Stimulated activated CD4-positive, alpha-beta T cell treated with anti-CD3 and anti-CD28 coated beads, Interleukin-4, amount 100 ng/mL, for 48 hours (primary cell): ENCODE data around the gene PRCC.

Experiments used
- DNase-seq, 2 donors: peaks; one replicate each; pipeline ENCODE4 v3.0.0-alpha.2; 2020; ENCODE audit warnings: low read depth in 2 of 2

PRCC gene, protein sequence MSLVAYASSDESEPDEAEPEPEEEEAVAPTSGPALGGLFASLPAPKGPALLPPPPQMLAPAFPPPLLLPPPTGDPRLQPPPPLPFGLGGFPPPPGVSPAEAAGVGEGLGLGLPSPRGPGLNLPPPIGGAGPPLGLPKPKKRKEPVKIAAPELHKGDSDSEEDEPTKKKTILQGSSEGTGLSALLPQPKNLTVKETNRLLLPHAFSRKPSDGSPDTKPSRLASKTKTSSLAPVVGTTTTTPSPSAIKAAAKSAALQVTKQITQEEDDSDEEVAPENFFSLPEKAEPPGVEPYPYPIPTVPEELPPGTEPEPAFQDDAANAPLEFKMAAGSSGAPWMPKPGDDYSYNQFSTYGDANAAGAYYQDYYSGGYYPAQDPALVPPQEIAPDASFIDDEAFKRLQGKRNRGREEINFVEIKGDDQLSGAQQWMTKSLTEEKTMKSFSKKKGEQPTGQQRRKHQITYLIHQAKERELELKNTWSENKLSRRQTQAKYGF

DNA sequence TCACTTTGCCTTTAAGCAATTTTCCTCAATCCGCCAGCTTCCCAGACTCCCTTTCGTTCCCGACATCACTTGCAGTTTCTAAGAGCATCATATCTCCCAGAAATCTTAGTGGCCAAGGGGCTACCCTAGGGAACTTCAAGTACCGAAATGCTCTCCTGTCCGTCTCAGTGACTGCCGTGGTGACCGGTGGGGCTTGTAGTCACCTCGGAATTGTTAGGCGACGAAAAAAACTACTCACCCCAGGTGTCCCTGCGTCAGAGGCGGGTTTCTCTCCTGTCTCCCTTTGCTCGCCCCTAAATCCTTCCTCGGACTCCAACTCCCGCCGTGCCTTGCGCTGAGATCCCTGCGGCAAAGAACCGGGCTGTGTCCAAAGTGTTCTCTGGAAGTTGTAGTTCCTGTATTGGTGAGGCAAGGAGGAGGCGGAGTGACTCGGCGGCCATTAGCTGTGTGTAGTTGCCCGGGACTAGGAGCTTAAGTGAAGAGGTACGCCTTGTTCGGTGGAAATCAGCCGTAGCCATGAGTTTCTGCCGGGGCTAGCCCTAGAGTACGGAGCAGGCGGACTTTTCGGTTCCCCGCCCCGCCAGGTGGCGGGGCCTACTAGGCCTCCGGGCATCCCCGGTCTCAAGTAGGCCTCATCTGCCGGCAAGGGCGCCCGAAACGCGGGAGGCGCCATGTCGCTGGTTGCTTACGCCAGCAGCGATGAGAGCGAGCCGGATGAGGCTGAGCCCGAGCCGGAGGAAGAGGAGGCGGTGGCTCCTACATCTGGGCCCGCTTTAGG, at the start of gene PRCC:
Gene PRCC, plus strand, starts transcription at position 435 of the 778 bp plus-strand sequence. Its CDS starts 237 bp downstream, at position 672.
- DNase-seq = peak; percentile 89 to 95

DNA sequence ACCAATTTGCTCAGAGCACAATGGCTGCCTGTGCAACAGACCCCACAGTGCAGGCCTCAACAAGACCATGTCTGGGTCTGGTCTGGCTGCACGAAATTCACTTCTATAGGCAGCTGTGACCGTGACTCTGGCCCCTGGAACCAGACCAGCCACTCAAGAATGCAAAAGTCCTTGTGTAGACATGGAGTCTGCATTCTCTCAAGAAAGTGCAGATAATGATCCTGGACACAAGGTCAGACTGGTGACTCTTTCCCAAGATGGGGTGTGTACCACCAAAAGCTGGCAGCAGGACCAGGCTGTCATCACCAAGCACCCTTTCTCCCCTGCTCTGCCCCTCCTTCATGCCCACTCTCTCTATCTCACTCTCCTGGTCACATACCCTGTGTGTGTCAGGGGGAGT, 46.2 kb upstream of the PRCC start:
- DNase-seq = no peak

DNA sequence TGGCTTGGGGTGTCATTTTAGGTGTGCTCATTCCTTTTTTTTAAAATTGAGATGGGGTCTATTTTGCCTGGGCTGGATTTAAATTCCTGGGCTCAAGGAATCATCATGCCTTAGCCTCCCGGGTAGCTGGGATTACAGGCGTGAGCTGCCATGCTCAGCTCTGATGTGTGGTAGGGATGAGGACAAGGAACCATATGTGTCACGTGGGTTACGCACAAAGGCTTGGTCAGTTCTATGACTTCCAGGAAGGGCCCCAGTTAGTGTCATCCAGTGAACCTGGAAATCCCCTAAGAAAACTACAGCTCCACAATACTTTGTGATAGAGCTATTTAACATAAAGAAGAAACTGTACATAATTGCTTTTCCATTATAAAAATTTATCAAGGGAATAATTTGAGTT, 45.8 kb upstream of the PRCC start:
- no peak for DNase-seq

DNA sequence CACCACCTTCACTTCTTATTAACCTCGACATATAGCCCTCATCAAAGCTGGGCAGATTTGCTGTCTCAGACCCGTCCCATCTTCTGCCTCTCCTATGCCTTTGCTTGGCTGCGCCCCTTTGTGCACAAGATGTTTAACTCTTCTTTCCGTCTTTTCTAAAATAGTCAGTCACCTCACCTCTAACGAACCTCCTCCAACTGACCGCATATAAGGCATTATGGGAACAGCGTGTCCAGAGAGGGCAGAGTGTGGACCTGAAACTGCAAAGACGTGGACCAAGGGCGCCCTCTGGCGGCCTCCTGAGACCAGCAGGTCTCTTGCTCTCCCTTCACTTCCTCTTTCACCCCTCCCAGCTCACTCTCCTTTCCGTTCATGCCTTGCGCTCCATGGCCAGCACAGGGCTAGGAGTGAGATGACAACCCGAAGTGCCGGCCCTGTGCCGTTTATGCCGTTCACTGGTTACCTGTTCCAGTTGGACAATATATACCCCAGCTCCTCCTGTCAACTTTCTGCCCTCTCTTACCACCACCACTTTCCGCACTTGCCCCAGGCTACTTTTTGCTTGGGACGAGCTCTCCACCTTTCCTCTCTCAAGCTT, 41.6 kb upstream of the PRCC start:
- DNase-seq = peak; percentile 74 to 77

DNA sequence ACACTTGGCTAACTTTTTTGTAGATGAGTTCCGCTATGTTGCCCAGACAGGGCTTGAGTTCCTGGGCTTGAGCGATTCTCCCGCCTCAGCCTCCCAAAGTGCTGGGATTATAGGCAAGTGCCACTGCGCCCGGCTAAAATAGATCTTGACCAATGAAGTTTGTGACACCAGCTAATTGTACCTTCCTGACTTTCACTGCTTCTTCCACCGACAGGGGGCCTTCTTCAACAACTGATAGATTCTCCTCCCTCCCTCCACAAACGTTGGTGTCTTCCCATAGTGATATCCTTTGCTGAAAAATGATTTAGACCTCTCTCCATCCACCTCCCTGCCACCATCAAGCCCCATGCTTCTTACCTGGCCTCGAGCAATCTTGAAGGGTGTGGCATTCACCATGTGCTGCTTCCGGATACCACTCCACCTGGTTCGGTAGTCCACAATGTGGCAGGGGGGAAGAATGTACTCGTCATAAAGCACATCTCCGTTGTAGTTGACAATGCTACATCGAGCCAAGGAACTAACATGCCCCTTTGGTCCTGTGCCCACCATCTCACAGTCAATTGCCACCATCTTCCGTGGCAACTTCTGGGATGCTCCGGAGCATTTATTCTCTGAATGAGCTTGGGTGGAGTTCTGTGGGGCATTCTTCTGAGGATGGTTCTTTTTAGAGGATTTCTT, 40.6 kb upstream of the PRCC start:
- peak in 1 of 2 donors; percentile 59 for DNase-seq

DNA sequence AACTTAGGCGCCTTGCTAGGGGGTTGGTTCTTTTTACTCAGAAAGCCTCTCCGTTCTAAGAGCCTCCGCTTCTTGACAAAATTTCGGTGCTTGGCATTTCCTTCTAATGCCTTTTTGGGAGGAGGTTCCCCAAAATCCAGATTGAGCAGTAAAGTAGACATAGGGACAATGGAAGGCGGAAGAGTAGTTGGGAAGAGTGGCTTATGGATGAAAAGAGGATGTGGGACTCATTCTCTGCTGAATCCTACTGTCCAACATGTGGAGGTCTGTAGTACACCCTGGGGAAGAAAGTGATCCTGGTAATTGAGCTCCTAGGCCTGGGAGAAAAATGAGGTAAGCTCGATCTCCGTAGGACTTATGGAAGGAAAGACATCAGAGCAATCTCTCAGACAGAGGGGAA, 39.8 kb upstream of the PRCC start:
- DNase-seq = no peak

DNA sequence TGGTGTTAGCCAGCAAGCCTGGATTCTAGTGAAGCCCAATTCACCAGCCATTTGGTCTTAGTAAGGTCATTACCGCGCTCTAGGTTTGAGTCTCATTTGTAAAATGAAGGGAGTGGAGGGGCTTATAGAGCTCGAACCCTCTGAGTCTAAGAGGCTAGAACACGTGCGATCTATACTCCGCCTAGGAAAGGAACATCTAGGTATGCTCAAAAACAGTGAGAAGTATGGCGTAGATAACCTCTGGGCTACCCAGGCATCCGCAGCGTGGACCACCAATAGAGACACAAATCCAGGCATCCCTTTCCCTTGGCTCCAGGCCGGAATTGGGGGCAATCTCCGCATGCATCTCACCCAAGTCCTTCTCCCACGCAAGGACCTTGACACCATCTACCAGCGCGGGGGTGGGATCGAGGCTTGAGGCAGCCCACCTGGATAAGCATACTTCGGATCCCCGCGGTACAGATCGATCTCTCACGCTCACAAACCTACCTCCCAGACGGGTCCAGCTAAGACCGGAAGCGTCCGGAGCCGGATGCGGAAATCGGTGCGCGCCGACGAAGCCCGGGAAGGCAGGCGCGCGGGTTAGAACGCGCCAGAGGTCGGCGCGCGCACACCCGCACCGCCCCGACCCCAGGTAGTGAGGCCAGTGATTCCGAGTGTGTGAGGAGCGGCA, 39.3 kb upstream of the PRCC start, which contains the start of gene METTL25B:
Gene METTL25B, plus strand, starts transcription at position 544 of the 673 bp plus-strand sequence. CDS start 636 bp downstream, outside the sequence.
- peak; percentile 73 to 78 for DNase-seq

DNA sequence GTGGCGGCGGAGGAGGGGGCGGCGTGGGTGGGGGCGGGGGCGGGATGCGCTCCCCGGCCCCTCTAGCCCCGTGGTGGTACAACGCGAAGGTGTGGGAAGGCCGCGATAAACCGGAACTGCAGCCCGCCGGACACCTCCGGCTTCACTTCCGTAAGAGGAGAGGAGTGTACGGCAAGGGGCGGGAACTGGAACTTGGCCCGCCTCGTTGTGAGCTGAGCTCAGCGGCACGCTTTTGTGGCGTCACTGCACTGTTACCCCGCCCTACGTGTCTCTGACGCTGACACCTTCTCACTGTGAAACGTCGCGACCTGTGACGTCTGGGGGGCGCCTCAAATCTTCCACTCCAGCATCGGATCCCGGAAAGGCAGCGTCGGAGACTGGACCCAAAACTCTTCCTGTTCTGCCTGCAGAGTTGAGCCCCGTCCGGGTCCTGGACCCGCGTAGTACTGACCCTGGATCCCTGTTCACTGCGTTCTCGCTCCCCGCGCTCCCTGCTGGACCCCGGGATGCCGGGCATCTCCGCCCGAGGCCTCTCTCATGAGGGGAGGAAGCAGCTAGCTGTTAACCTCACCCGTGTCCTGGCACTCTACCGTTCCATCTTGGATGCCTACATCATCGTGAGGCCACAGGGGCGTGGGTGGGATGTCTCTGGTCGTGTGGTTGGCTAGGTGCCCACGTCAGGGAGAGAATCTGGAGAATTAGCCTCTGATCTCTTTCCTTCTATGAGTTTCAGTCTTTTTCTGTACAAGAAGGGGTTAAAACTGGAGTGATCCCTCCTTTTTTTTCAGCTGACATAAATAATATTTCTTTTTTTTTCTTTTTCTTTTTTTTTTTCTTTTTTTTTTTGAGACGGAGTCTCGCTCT, 38.5 kb upstream of the PRCC start, which contains the start of gene ISG20L2:
Gene ISG20L2, minus strand, starts transcription at position 168 of the 864 bp plus-strand sequence. CDS start 1,114 bp downstream, outside the sequence.
- DNase-seq = peak; percentile 91 to 96

DNA sequence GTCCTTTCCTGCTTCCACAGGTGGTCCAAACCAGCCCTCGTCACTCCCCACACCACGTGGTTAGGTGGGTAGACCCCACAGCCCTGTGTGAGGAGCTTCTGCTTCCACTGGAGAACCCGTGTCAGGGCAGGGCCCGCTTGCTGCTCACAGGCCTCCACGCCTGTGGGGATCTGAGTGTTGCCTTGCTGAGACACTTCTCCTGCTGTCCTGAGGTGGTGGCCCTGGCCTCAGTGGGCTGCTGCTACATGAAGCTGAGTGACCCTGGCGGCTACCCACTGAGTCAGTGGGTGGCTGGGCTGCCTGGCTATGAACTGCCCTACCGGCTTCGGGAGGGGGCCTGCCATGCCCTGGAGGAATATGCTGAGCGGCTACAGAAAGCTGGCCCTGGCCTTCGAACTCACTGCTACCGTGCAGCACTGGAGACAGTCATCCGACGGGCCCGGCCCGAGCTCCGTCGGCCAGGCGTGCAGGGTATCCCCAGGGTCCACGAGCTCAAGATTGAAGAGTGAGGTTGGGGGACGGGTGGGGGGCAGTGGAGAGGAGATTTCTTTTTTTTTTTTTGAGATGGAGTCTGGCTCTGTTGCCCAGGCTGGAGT, 33.2 kb upstream of the PRCC start:
- DNase-seq = no peak

DNA sequence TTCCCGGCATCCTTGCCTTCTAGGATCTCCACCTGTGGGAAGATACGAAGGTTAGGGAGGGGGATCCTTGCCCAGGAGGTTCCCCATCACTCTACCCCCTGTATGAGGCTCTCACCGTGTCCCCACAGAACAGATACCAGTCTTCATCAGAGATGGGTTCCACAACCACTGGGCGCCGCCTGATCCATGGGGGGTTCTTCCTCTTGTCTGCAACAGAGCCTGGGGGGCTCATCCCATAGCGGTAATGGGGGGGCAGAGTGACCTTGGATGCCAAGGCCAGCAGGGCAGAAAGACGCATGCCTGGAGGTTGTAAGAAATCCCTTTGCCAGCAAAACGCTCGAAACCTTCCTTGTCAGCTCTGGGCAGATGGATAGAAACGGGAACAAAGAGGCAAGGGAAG, 28.9 kb upstream of the PRCC start:
- DNase-seq = no peak

DNA sequence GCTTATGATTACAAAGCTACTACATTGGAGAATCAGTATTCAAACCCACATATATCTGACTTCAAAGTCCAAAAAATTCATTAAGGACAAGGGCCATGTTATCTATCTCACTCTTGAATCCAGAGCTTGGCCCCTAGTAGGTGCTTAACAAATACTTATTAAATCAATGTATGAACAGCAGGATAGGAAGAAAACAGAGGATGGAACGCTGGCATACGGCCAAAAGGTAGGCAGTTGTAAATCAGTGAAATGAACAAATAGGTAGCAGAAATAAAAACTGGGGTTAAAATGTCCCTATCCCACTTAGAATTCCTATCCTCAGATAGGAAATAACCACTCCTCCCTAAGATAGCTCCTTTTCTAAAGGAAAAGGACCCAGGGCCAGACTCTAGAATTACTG, 28.4 kb upstream of the PRCC start:
- no peak for DNase-seq

DNA sequence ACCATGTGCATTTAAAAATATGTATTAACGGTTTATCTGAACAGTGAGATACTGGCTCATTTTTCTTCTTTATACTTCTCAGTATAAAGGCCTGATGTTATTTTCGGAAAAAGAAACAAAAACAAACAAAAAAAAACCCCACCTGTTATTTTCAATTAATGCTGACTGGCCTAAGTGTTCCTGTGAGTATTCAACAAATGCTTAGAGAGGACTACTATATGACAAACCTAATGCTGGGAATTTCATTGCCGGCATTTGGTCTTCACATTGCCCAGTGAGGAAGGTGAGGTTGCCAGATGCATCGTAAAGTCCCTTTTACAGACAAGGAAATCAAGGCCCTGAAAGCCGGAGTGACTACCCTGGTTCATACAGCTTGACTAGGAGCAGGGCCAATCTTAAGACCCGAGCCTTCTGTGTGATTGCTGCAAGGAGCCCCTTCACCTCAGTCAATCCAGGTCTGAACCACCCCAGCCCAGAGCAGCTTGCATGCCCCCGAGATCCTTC, 27.0 kb upstream of the PRCC start:
- DNase-seq = no peak

DNA sequence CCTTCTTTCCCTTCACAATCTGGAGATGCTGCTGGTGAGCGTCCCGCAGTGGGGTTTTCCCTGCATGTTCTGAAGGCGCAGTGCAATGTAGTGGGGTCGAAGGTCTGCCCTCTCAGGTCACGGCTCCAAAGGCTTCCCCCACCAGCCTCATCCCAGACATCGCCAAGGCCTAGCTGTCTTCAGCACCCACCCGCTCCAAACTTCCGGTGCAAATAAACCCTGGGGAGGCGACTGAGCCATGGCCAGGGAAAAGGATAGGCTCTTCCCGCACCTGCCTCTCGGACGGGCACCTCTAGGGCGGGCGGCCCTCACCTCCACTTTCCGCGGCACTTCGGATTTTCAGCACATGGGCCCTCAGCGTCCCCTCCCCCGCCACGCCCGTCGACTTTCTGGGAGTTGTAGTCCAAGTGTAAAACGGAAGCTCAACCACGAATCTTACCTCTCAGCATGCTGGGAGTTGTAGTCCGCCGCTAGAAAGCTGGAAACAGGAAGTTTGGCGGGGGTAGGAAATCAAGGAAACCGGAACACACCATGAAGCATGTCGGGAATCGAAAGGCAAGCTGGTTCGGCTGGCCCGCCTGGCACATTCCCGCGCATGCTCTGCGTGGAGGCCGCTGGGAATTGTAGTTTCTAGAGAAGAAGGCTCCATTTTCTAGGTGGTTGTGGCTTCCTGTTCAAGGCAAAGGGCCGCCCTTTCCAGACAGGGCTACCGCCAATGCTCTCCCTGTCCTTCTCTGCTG, 26.4 kb upstream of the PRCC start, which contains the start of gene MRPL24:
Gene MRPL24, minus strand, starts transcription at position 348 of the 740 bp plus-strand sequence. CDS start 2,384 bp downstream, outside the sequence.
- peak; percentile 92 to 93 for DNase-seq

DNA sequence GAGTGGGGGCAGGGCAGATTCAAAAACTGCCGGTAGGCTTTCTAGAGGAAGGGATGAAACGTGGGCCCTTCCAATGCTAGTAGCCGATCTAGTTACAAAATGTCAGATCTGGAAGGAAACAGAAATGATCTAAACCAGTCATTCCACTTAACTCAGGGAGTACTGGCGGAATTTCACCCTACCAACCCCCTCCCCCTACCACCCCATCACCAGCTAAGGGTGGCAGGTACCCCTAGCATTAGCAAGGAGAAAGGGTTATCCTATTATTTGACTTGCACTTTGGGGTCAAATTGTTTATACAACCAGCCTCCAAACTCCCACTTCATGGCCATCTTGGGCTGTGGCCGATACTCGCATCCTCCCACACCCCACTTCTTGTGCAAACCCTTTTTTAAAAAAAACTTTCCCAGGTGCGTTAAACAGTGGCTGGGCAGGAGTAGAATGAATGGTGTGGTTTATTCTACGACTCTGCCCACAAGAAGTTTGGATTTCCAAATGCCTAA, 25.8 kb upstream of the PRCC start:
- no peak for DNase-seq

DNA sequence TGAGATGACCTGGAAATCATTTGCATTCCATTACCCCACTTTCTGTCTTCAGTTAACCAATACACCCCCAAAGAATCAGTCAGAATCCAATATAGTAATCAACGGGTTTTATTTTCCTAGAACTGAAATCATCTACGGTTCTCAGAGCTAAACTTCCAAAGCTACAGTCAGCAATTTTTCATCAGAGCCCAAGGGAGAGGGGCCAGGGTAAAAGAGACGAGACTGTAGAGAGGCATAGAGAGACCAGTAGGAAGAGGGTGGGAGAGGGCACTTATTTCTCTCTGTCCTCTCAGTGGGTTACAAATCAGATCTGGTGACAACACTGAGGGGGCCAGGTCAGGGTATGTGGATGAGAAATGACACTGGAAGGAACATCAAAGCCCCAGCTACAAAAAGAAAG, 25.3 kb upstream of the PRCC start:
- DNase-seq = no peak

DNA sequence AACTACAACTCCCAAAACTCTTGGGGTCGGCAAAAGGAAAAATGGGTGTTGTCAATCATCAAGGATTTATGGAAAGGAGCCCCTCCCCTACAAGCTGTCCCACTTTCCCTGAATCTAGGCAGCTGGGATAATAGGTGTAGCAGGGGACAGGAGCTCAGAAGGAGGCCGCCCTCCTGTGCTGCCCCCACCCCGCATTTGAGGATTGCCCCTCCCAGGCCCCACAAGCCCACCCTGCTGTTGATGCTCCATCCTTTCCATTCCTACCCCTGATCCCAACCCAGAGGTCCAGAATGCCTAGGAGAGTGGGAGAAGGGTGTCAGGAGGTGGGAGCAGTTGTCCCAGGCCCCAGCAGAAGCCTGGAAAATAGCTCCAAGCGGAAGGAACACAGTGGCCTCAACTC, 24.5 kb upstream of the PRCC start:
- DNase-seq = no peak

DNA sequence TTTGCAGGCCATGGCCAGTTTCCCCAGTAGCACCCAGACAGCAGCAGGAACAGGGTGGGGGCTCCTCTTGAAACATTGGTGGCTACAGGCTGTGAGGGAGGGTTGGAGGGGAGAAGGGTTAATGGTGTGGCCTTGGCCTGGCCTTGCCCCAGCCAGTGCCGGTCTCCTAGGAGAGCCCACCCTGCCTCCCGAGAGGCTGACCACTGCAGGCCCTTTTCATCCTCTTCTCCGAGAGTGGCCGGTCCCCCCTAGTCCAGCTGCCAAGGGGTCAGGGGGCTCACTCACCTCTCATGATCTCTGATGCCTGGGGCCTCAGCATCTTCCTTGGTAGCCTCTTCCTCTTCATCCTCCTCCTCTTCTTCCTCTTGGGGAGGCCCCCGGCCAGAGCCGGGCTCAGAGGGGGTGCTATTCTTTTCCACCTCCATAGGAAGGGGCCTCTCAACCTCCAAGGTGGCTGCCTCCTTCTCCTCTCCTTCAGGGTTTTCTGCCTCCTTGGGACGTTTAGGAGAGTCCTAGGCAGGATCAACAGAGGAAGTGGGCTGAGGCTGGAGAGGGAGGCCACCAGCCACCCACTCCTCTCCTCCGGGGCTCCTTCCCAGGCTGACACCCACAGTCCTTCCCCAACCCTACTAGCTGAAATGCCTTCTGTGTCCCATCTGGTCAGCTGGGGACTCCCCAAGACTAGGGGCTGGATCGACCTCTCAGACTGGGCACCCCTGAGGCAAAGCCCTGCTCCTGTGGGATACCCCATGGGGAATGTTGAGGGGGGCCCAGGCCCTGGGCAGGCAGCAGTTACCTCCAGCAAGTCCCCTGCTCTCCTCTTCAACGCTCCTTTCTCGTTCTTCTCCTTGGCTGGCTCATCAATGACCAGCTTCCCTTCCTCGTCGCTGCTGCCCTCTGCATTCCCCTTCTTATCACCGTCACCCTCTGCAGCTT, 23.7 kb upstream of the PRCC start:
- no peak for DNase-seq
